Measurements from ENCODE around the gene MRLN.
A peak's percentile ranks its signal among the peaks of the same experiment; 100 is the strongest.

Gene MRLN

DNA sequence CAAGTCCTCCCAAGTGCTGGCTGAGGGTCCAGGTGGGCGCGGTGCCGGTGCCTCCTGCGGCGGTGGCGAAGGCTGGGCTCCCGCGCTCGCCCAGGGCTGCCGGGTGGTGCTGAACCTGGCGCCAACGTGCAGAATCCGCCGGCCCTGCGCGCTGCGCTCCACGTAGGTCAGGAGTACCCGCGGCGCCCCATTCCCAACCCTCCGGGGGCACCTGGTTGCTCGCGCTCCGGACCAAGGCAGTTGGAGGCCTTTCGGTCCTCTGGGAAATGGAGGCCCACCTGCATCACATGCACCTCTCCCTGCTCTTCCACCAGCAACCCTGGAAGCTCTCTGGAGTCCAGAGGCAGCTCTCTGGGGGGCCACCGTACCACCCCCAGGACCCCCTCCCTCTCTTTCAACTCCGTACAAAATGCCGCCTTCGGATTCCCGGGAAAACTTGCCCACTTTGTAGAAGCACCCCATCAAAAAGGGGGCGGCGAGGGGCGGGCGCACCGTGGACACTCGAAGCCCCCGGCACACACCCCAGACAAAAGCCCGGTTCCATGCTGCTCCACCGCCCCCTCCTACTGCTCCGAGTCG, 44.4 kb downstream of the MRLN start:
- TF ChIP-seq, protein P1, sequence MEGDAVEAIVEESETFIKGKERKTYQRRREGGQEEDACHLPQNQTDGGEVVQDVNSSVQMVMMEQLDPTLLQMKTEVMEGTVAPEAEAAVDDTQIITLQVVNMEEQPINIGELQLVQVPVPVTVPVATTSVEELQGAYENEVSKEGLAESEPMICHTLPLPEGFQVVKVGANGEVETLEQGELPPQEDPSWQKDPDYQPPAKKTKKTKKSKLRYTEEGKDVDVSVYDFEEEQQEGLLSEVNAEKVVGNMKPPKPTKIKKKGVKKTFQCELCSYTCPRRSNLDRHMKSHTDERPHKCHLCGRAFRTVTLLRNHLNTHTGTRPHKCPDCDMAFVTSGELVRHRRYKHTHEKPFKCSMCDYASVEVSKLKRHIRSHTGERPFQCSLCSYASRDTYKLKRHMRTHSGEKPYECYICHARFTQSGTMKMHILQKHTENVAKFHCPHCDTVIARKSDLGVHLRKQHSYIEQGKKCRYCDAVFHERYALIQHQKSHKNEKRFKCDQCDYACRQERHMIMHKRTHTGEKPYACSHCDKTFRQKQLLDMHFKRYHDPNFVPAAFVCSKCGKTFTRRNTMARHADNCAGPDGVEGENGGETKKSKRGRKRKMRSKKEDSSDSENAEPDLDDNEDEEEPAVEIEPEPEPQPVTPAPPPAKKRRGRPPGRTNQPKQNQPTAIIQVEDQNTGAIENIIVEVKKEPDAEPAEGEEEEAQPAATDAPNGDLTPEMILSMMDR (IDR thresholded peaks at IDR 0.05; ENCODE audit: extremely low read depth, missing control alignments): no peak
- peak; percentile 62 for DNase-seq (ENCODE audit: low spot score)

DNA sequence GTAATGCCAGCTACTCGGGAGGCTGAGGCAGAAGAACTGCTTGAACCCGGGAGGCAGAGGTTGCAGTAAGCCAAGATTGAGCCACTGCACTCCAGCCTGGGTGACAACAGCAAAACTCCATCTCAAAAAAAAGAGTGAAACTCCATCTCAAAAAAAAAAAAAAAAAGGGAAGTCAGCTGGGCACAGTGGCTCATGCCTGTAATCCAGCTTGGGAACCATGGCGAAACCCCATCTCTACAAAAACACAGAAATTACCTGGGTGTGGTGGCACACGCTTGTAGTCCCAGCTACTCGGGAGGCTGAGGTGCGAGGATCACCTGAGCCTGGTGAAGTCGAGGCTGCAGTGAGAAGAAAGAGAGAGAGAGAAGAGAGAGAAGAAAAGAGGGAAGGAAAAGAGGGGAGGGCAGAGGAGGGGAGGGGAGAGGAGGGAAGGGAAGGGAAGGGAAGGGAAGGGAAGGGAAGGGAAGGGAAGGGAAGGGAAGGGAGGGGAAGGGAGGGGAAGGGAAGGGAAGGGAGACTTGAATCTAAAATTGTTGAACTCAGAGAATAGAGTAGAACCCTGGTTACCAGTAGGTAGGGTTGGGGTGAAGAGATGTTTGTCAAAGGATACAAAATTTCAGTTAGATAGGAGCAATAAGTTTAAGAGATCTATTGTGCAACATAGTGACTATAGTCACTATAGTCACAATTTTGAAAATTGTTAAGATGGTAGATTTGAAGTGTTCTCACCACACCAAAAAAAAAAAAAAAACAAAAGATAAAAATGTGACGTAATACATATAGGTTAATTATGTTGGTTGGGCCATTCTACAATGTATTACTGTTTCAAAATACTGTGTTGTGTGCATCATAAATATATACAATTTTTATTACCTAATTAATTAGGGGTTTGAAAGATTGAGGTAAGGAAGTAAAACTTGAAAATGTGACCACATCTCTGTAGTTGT, 46.1 kb downstream of the MRLN start:
- TF ChIP-seq, protein P1 (IDR thresholded peaks at IDR 0.05; ENCODE audit: extremely low read depth, missing control alignments): no peak
- no peak for DNase-seq (ENCODE audit: low spot score)

DNA sequence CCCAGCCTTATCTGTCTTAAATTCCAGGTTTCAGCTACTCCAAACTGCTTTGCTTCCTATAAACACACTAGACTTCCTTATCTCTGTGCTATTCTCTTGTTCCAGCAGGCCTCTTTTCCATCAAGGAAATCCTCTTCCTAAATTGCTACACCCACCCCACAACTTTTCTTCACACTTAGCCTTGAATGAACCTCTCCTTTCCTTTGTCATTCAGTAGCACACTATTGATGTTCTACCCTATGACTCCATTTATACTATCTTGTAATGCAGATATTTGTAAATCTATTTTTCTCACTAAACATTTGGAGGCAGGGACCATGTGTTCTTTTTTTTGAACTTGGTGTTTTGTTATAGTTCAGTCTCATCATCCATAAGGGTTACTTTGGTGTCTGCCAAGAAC, 47.3 kb downstream of the MRLN start:
- DNase-seq (ENCODE audit: low spot score): no peak
- TF ChIP-seq, protein P1 (IDR thresholded peaks at IDR 0.05; ENCODE audit: extremely low read depth, missing control alignments): no peak

DNA sequence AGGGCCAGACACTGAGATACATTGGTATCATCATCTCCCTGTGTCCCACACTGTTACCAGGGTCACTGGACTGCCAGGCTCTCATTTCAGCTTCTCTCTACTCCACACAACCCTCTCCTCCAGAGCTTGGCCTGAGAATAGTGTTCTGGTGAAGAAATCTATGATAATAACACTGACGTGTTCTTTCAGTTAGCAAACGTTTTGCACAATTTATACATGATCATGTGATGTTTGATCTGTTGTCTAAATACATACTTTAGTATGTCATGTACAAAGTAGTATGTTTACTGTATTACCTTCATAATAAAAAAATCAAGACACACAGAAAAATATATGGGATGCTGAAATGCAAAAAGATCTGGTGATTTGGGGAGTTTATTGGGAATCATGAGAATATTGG, 48.6 kb downstream of the MRLN start:
- TF ChIP-seq, protein P1 (IDR thresholded peaks at IDR 0.05; ENCODE audit: extremely low read depth, missing control alignments): no peak

DNA sequence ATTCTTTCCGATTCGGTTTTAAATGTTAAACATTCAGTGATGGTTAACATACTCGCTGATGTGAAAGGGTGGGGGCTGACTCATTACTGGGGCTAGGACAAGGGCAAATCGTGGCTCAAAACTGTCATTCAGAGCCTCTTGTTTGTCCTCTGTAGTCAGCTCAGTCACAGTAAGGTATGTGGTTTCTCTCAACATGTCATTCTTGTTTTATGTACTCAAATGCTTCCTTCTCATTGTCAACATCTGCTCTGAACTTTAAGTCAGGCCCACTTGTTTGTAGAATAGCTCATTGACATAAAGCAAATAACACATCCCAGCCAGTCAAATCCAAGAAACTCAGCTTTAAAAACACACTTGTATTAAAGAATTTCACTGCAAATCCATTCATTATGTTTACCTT, 50.9 kb downstream of the MRLN start:
- TF ChIP-seq, protein P1 (IDR thresholded peaks at IDR 0.05; ENCODE audit: extremely low read depth, missing control alignments): no peak

More for the DNA sequence above, 48.6 kb downstream of the MRLN start:
- DNase-seq (ENCODE audit: low spot score): no peak

DNA sequence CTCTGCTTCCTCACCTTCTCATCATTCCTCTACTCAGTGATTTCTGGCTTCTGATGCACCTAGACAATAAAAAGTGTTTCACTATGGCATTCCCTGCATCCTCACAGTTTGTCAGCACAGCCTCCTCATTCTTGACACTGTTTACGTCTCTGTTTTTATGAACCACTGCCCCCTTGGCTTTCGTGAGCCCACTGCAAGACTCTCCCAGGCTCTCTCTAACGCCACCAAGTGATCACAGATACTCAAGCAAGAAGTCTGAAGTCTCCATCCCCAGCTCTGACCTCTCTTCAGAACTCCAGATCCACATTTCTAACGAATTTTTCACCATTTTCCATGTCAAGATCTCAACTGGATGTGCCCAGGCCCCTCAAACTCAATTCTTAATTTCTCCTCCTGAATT, 52.5 kb downstream of the MRLN start:
- no peak for DNase-seq (ENCODE audit: low spot score)
- TF ChIP-seq, protein P1 (IDR thresholded peaks at IDR 0.05; ENCODE audit: extremely low read depth, missing control alignments): no peak

More for the DNA sequence above, 50.9 kb downstream of the MRLN start:
- DNase-seq (ENCODE audit: low spot score): no peak

DNA sequence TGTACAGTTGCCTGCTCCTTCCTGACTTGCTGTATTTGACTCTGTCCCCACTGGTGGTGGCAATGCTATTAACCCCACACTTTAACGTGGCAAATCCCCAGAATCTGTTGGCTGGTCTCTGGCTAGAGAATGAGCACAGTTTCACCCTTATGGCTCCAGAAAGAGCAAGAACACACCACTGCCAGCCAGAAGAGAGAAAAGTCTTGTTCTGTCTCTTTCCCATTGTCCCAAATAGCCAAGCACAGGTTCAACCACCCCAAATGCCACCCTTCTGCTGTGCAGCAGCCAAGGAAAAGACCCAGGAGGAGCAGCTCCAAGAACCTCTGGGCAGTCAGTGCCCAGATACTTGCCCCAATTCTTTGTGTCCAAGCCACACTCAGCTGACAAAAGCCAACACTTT, 54.9 kb downstream of the MRLN start:
- TF ChIP-seq, protein P1 (IDR thresholded peaks at IDR 0.05; ENCODE audit: extremely low read depth, missing control alignments): no peak
- DNase-seq (ENCODE audit: low spot score): no peak
